ENCODE measurements around the gene UBE2M. TPM values are rescaled to one million over a fixed set of nuclear protein-coding genes. Genes with fewer than 3 reads are reported as not detected.

The UBE2M gene
- total RNA-seq, 1 experiment from 2014 or later, result 127 TPM

DNA sequence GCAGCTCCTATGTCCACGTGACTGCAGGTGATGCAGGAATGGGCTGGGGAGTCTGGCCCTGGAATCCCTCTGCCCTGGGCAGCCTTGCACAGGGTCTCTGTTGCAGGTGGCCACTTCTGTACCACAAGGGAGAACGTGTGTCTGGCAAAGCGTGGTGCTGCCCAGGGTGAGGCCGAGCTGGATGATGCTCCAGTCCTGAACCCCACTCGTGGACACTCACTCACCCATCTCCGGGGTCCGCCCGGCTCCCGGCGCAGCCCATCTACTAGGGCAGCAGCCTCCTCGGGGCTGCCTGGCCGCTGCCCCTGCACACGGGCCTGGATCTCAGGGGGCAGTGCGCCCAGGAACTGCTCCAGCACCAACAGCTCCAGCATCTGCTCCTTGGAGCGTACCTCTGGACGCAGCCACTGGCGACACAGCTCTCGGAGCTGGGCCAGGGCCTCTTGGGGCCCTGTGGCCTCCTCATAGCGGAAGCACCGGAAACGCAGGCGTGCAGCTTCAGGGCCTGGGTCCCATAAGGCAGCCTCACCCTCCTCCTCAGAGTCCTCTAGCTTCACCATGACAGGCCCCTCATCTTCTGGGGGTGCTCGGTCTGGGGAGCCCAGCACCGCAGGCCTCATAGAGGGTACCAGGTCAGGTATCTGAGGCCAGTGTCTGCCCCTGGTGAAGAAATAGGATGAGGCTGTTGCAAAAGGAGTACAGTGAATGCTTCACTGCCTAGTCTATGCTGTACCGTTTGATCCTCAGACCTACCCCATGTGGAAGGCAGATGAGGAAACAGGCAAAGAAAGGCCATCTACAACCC, 12.6 kb upstream of the UBE2M start:
- TF ChIP-seq, protein P1, sequence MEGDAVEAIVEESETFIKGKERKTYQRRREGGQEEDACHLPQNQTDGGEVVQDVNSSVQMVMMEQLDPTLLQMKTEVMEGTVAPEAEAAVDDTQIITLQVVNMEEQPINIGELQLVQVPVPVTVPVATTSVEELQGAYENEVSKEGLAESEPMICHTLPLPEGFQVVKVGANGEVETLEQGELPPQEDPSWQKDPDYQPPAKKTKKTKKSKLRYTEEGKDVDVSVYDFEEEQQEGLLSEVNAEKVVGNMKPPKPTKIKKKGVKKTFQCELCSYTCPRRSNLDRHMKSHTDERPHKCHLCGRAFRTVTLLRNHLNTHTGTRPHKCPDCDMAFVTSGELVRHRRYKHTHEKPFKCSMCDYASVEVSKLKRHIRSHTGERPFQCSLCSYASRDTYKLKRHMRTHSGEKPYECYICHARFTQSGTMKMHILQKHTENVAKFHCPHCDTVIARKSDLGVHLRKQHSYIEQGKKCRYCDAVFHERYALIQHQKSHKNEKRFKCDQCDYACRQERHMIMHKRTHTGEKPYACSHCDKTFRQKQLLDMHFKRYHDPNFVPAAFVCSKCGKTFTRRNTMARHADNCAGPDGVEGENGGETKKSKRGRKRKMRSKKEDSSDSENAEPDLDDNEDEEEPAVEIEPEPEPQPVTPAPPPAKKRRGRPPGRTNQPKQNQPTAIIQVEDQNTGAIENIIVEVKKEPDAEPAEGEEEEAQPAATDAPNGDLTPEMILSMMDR (conservative IDR thresholded peaks at IDR 0.05), result no peak
- Histone ChIP-seq H3K18ac (ENCODE audit: insufficient read length, low read depth, low read length) (no peak overlapping the region), H3K14ac (ENCODE audit: insufficient read depth, low read length) (no peak overlapping the region), H2BK15ac (ENCODE audit: low read depth, low read length) (no peak overlapping the region), H2BK20ac (ENCODE audit: low read depth, low read length, poor library complexity, severe bottlenecking) (no peak overlapping the region), H3K9me3 (ENCODE audit: control insufficient read depth, low read depth, low read length) (no peaks in the 10 kb centered on the region), H3K9ac (ENCODE audit: extremely low read depth, insufficient read length, low read length) (no peak overlapping the region), H4K91ac (ENCODE audit: insufficient read length, low read depth, low read length) (no peak overlapping the region), H3K23ac (ENCODE audit: insufficient read length, low read depth, low read length) (no peak overlapping the region), H3T11ph (ENCODE audit: low read length) (no peak overlapping the region), H4K5ac (ENCODE audit: insufficient read length, low read depth, low read length) (no peak overlapping the region), H4K20me1 (ENCODE audit: control insufficient read depth, insufficient read depth, insufficient read length) (no peaks in the 10 kb centered on the region), H2BK12ac (ENCODE audit: insufficient read length, low read depth, low read length) (no peak overlapping the region), H3K27me3 (ENCODE audit: insufficient read depth, low read length) (no peaks in the 10 kb centered on the region), H3K4me2 (ENCODE audit: insufficient read depth, insufficient read length, low read length) (no peak overlapping the region), H3K4me1 (ENCODE audit: insufficient read depth, low read length) (no peaks in the 10 kb centered on the region; the same call in 1 of the 2 replicates), H3K56ac (ENCODE audit: insufficient read length, low read depth, low read length) (no peak overlapping the region), H4K8ac (replicated peaks; ENCODE audit: insufficient read length, low read depth, low read length) (no peak overlapping the region), H2BK5ac (ENCODE audit: insufficient read length, low read length) (no peak overlapping the region), H3K27ac (ENCODE audit: insufficient read length, low read depth, low read length) (no peak overlapping the region), H3K23me2 (ENCODE audit: insufficient read length, low read depth, low read length, poor library complexity, severe bottlenecking) (peaks cover 8% of the 10 kb centered on the region), H2AK5ac (ENCODE audit: insufficient read length, low read length) (no peak overlapping the region), H3K79me1 (ENCODE audit: insufficient read depth, low read depth, low read length, poor library complexity, severe bottlenecking) (no peaks in the 10 kb centered on the region), H3K4ac (ENCODE audit: low read depth, low read length) (no peak overlapping the region), H2BK120ac (ENCODE audit: low read depth, low read length, poor library complexity, severe bottlenecking) (no peak overlapping the region), H2AFZ (ENCODE audit: low read length) (no peak overlapping the region), H3K79me2 (ENCODE audit: insufficient read depth, low read length) (no peaks in the 10 kb centered on the region)
- peaks cover 0 to 29% (median 18%) of the 10 kb centered on the region in 3 experiments; a peak in 5 of 7 replicates for H3K36me3 Mint-ChIP-seq (ENCODE audit: insufficient read depth in 1 of 3, low read depth in 3 of 3)
- DNase-seq, result no peak
- no peak overlapping the region; a peak in 1 of 7 replicates for H3K27ac Mint-ChIP-seq
- peaks cover 2% of the 10 kb centered on the region; the same call in 1 of the 2 replicates for H3K27me3 Mint-ChIP-seq (ENCODE audit: low read depth)
- WGBS (ENCODE audit: extremely low coverage, insufficient read length, low lambda C conversion rate), result no CpG with 5 or more reads among the region's 25 CpGs
- H3K9me3 Mint-ChIP-seq, result no peaks in the 10 kb centered on the region; a peak in 1 of 5 replicates
- peaks cover 16 to 21% of the 10 kb centered on the region in 2 experiments for H3K4me1 Mint-ChIP-seq
- no peak overlapping the region; a peak in 1 of 5 replicates for H3K4me3 Mint-ChIP-seq

Data from H9 (cell line).